GM23248 (cell line): ENCODE measurements around the gene NMT1. TPM values are rescaled to one million over a fixed set of nuclear protein-coding genes. Genes with fewer than 3 reads are reported as not detected.

ENCODE experiments used
- DNase-seq: peaks from one replicate; pipeline ENCODE4 v3.0.0-alpha.2; 2015
- H2AFZ ChIP-seq: fragments of 200-600 bp; sonication (generic); 2 replicates; pipeline ENCODE4 v1.6.1; 2016; ENCODE audit warnings: antibody characterized with exemption
- H3F3A ChIP-seq: fragments of 200-600 bp; sonication (generic); 2 replicates; pipeline ENCODE4 v1.6.1; 2016; ENCODE audit warnings: mild to moderate bottlenecking, antibody characterized with exemption, mixed run types; ENCODE audit not compliant: insufficient read depth
- H3K27ac ChIP-seq: fragments of 200-600 bp; sonication (generic); 2 replicates; pipeline ENCODE4 v1.5.1; 2016; ENCODE audit warnings: mild to moderate bottlenecking
- H3K27me3 ChIP-seq: fragments of 200-600 bp; sonication (generic); replicated peaks from 2 replicates; pipeline ENCODE4 v1.6.1; 2016; ENCODE audit warnings: mild to moderate bottlenecking; ENCODE audit not compliant: insufficient read depth
- H3K36me3 ChIP-seq: fragments of 200-600 bp; sonication (generic); 2 replicates; pipeline ENCODE4 v1.6.1; 2016; ENCODE audit warnings: low read depth, mild to moderate bottlenecking
- H3K4me1 ChIP-seq: fragments of 200-600 bp; sonication (generic); 2 replicates; pipeline ENCODE4 v1.6.1; 2016; ENCODE audit warnings: mild to moderate bottlenecking; ENCODE audit not compliant: insufficient read depth
- H3K4me2 ChIP-seq: fragments of 200-600 bp; sonication (generic); one replicate; pipeline ENCODE4 v1.6.1; 2016; ENCODE audit warnings: mild to moderate bottlenecking; ENCODE audit not compliant: unreplicated experiment
- H3K4me3 ChIP-seq: fragments of 200-600 bp; sonication (generic); 2 replicates; pipeline ENCODE4 v1.5.1; 2016; ENCODE audit warnings: mild to moderate bottlenecking
- H3K79me2 ChIP-seq: fragments of 200-600 bp; sonication (generic); 2 replicates; pipeline ENCODE4 v1.6.1; 2016; ENCODE audit warnings: mild to moderate bottlenecking; ENCODE audit not compliant: insufficient read depth
- H3K9ac ChIP-seq: fragments of 200-600 bp; sonication (generic); 2 replicates; pipeline ENCODE4 v1.6.1; 2016; ENCODE audit warnings: mild to moderate bottlenecking
- H3K9me2 ChIP-seq: fragments of 200-600 bp; sonication (generic); 2 replicates; pipeline ENCODE4 v1.6.1; 2016; ENCODE audit warnings: mixed run types, mild to moderate bottlenecking, moderate library complexity; ENCODE audit not compliant: insufficient read depth
- H3K9me3 ChIP-seq: fragments of 200-600 bp; sonication (generic); one replicate; pipeline ENCODE4 v1.6.1; 2017; ENCODE audit warnings: low read depth
- H4K20me1 ChIP-seq: fragments of 200-600 bp; sonication (generic); 2 replicates; pipeline ENCODE4 v1.6.0; 2016; ENCODE audit not compliant: insufficient read depth
- EZH2 ChIP-seq: fragments of 200-600 bp; sonication (generic); IDR thresholded peaks from 2 replicates; pipeline ENCODE4 v1.6.1; 2018; ENCODE audit warnings: antibody characterized with exemption, mild to moderate bottlenecking; ENCODE audit not compliant: insufficient read depth, poor library complexity, severe bottlenecking
- EZH2phosphoT487 ChIP-seq: fragments of 200-600 bp; sonication (generic); IDR thresholded peaks from 2 replicates; pipeline ENCODE4 v1.6.1; 2018; ENCODE audit warnings: antibody characterized with exemption, moderate library complexity, mild to moderate bottlenecking, low read depth; ENCODE audit not compliant: insufficient read depth
- WGBS, 2 experiments: methylation state at CpG; one replicate each; pipeline ENCODE4 v1.1.6; 2015 to 2017; ENCODE audit warnings: low lambda C conversion rate in 2 of 2, low coverage in 1 of 2; ENCODE audit errors: missing lambda C conversion rate in 2 of 2; 5-methylcytosine and 5-hydroxymethylcytosine counted together
- in situ Hi-C: fragments of 300-500 bp; cut with MboI; formaldehyde crosslinking; loops from 2 replicates; pipeline ENCODE4 v1.15.0; 2020
- polyA plus RNA-seq: library from polyadenylated mRNA; unstranded; fragments of >200 nt; fragmentation: Nextera tagmentation; extraction: Ambion mirVana; gene quantifications from 2 replicates; pipeline ENCODE4 v1.2.1, GENCODE V29; 2016
- total RNA-seq: library from RNA; depleted of rRNA; stranded (reverse); fragments of >200 nt; shearing (Covaris generic); gene quantifications from 2 replicates; pipeline ENCODE4 v1.2.3, GENCODE V29; 2014

NMT1 gene
- total and polyA plus RNA-seq, 2 experiments from 2014 or later, result 61.8 to 95.7 TPM

GRCh38 chr17:45096926-45097325, 35.8 kb downstream of the NMT1 start:
- in situ Hi-C loops, result no loop called here
- Histone ChIP-seq H3K27me3 (no peaks in the 10 kb centered on the region), H3K4me1 (peaks cover 32% of the 10 kb centered on the region), H3K9me2 (no peaks in the 10 kb centered on the region), H2AFZ (no peak overlapping the region), H3K4me2 (no peak overlapping the region), H3K4me3 (no peak overlapping the region), H3K27ac (no peak overlapping the region), H3K9ac (no peak overlapping the region), H4K20me1 (no peaks in the 10 kb centered on the region; the same call in 1 of the 2 replicates), H3F3A (peaks cover 22% of the 10 kb centered on the region), H3K36me3 (peaks cover 36% of the 10 kb centered on the region), H3K79me2 (peaks cover 32% of the 10 kb centered on the region), H3K9me3 (no peaks in the 10 kb centered on the region)
- no peak for DNase-seq
- no peak for TF ChIP-seq EZH2phosphoT487
- 93 to 97% methylated on average over 11 of the region's 11 CpGs for WGBS, 2 experiments

GRCh38 chr17:45098081-45098868, 37.2 kb downstream of the NMT1 start:
- Histone ChIP-seq H2AFZ (no peak overlapping the region), H3K4me3 (no peak overlapping the region), H4K20me1 (no peaks in the 10 kb centered on the region; the same call in 1 of the 2 replicates), H3K36me3 (peaks cover 42% of the 10 kb centered on the region), H3K27ac (peak overlapping the region; percentile 39), H3F3A (peaks cover 10% of the 10 kb centered on the region), H3K4me2 (no peak overlapping the region), H3K9me2 (no peaks in the 10 kb centered on the region), H3K9ac (peak overlapping the region; percentile 15; the same call in 1 of the 2 replicates), H3K9me3 (no peaks in the 10 kb centered on the region), H3K27me3 (no peaks in the 10 kb centered on the region), H3K79me2 (peaks cover 32% of the 10 kb centered on the region), H3K4me1 (peaks cover 23% of the 10 kb centered on the region)
- no peak for DNase-seq
- in situ Hi-C loops, result no loop called here
- TF ChIP-seq EZH2phosphoT487 (no peak), EZH2 (no peak)
- 61 to 65% methylated on average over 13 of the region's 13 CpGs for WGBS, 2 experiments

- Histone ChIP-seq H3K4me2 (no peak overlapping the region), H4K20me1 (no peaks in the 10 kb centered on the region; the same call in 1 of the 2 replicates), H3K27ac (peak overlapping the region; percentile 39), H3K4me1 (peaks cover 16% of the 10 kb centered on the region), H3K9me3 (no peaks in the 10 kb centered on the region), H3K4me3 (no peak overlapping the region), H3K79me2 (peaks cover 30% of the 10 kb centered on the region), H3K36me3 (peaks cover 44% of the 10 kb centered on the region), H2AFZ (no peak overlapping the region), H3K9ac (peak overlapping the region; percentile 15; the same call in 1 of the 2 replicates), H3F3A (peaks cover 3% of the 10 kb centered on the region), H3K27me3 (no peaks in the 10 kb centered on the region), H3K9me2 (no peaks in the 10 kb centered on the region)
- peak; percentile 85 for DNase-seq
- 37 to 39% methylated on average over 9 of the region's 9 CpGs for WGBS, 2 experiments
- in situ Hi-C loops, result no loop called here
- no peak for TF ChIP-seq EZH2phosphoT487
- no peak for TF ChIP-seq EZH2
These were observed 37.9 kb downstream of the NMT1 start for GRCh38 chr17:45098869-45099616.

GRCh38 chr17:45101546-45101882, 40.4 kb downstream of the NMT1 start:
- H3K9me2 ChIP-seq, result no peaks in the 10 kb centered on the region
- in situ Hi-C loops, result no loop called here
- TF ChIP-seq EZH2phosphoT487 (no peak), EZH2 (no peak)
- H3K4me2 ChIP-seq, result no peak overlapping the region
- H3K9ac ChIP-seq, result peak overlapping the region; percentile 21; the same call in 1 of the 2 replicates
- H3K4me1 ChIP-seq, result peaks cover 14% of the 10 kb centered on the region; the same call in 1 of the 2 replicates
- H3K4me3 ChIP-seq, result no peak overlapping the region
- 64 to 79% methylated on average over 7 to 9 of the region's 9 CpGs for WGBS, 2 experiments
- H4K20me1 ChIP-seq, result no peaks in the 10 kb centered on the region; the same call in 1 of the 2 replicates
- H3F3A ChIP-seq, result no peaks in the 10 kb centered on the region
- no peaks in the 10 kb centered on the region for H3K27me3 ChIP-seq
- H3K36me3 ChIP-seq, result peaks cover 35% of the 10 kb centered on the region
- H3K9me3 ChIP-seq, result no peaks in the 10 kb centered on the region
- peaks cover 8% of the 10 kb centered on the region for H3K79me2 ChIP-seq
- no peak overlapping the region for H2AFZ ChIP-seq
- H3K27ac ChIP-seq, result peak overlapping the region; percentile 44
- peak; percentile 23 for DNase-seq
